ENCODE data around the gene SETD1A. TPM values are rescaled to one million over a fixed set of nuclear protein-coding genes. Genes with fewer than 3 reads are reported as not detected.
"Not testable (repeated sequence)": the region's sequence is repeated elsewhere in the genome, so short reads cannot be mapped to it uniquely, and the experiment has no call there.

The SETD1A gene
- total RNA-seq, 1 donor from 2014 or later = 7.4 TPM

DNA sequence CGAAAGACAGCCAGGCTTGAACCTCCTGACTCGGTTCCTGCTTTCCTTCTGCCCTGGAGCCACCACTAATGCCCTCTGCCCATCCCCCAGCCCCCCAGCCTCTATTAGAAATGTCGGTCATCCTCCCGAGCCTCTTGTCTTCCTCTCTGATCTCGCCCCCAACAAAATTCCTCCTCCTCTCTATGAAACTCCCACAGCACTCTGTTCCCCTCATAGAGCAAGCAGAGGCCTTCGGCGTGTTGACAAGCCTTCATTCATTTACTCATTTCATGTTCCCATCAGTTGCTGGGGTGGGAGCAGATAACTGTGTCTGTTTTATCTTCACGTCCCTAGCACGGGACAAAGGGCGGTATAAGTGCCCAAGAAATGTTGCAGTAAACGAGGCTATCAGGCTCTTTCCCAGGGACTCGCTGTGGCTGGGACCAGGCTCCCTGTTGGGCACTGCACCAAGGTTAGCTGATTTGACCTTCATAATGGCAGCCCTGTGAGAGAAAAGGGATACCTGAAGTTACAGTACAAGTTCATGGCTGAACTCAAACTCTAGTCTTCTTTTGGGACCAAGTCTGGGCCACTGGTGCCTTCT is 26.4 kb upstream of the SETD1A start:
- no peak for DNase-seq
- H3K27ac ChIP-seq (replicated peaks) = peak overlapping the region; percentile 83
- intact Hi-C loops (cut with micrococcal nuclease) = no loop called here

DNA sequence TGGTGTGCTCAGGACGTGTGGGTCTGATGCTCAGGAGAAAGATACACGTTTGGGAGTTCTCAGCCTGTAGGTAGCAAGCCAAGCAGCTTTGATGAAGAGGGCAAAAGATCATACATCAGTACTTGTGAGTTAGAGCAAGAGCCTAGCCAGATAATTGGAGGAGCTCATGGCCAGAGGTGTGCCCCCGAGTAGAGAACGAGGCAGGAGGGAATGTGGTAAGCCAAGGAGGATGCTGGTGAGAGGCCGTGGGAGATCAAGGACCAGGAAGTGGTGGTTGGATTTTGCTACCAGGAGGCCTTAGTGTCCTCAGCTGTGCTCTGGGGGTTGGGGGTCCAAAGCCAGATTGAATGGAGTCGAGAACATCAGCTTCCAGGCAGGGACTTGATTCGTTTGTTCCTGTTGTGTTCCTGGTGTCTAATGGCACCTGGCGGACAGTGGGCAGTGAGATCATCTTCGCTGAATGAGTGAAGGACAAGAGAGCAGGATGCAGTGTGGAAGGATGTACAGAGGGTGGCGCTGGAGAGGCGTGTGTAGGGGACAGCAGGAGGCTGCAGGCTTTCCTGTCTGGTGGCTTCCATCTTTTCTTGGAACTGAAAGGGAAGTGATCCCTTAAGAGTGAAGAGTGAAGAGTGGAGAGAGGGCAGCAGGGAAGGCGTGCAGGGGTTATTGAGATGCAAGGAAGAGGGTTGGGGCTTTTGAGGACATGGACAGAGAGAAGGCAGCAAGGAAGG is 22.6 kb upstream of the SETD1A start:
- peaks cover 25% of the 10 kb centered on the region for H3K4me1 ChIP-seq
- no peaks in the 10 kb centered on the region for H3K27me3 ChIP-seq (ENCODE audit: low read depth)
- intact Hi-C loops (cut with micrococcal nuclease) = no loop called here
- no peak for DNase-seq
- TF ChIP-seq, protein P1, sequence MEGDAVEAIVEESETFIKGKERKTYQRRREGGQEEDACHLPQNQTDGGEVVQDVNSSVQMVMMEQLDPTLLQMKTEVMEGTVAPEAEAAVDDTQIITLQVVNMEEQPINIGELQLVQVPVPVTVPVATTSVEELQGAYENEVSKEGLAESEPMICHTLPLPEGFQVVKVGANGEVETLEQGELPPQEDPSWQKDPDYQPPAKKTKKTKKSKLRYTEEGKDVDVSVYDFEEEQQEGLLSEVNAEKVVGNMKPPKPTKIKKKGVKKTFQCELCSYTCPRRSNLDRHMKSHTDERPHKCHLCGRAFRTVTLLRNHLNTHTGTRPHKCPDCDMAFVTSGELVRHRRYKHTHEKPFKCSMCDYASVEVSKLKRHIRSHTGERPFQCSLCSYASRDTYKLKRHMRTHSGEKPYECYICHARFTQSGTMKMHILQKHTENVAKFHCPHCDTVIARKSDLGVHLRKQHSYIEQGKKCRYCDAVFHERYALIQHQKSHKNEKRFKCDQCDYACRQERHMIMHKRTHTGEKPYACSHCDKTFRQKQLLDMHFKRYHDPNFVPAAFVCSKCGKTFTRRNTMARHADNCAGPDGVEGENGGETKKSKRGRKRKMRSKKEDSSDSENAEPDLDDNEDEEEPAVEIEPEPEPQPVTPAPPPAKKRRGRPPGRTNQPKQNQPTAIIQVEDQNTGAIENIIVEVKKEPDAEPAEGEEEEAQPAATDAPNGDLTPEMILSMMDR (IDR thresholded peaks at IDR 0.05; ENCODE audit: borderline replicate concordance) = peak; percentile 54
- H3K4me3 ChIP-seq = no peak overlapping the region
- H3K27ac ChIP-seq (replicated peaks) = no peak overlapping the region
- H3K36me3 ChIP-seq = peaks cover 37% of the 10 kb centered on the region
- no peaks in the 10 kb centered on the region for H3K9me3 ChIP-seq (replicated peaks)

More for the DNA sequence above, 26.4 kb upstream of the SETD1A start:
- Histone ChIP-seq H3K9me3 (replicated peaks) (no peaks in the 10 kb centered on the region), H3K4me3 (no peak overlapping the region), H3K4me1 (peaks cover 17% of the 10 kb centered on the region), H3K36me3 (peaks cover 33% of the 10 kb centered on the region), H3K27me3 (ENCODE audit: low read depth) (no peaks in the 10 kb centered on the region)
- TF ChIP-seq, protein P1 (IDR thresholded peaks at IDR 0.05; ENCODE audit: borderline replicate concordance) = no peak

DNA sequence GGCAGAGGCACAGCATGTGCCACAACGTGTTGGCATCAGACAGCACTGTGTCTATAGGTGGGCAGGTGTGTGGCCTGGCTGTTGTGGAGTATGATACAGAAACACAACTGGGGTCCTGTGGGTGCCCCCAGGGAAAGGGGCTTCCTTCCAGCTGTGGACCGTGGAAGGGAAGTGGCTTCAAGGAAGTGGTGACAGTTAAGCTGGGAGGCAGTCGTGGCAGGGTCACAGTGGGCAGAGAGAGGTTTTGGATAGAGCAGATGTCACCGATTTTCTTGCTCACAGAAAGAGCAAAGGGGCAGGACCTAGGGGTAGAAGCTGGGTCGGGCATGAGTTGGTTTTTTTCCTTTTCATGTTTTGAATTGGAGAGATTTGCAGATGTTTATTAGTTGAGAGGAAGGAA is 19.9 kb upstream of the SETD1A start:
- H3K4me3 ChIP-seq = no peak overlapping the region
- no peaks in the 10 kb centered on the region for H3K9me3 ChIP-seq (replicated peaks)
- peaks cover 19% of the 10 kb centered on the region for H3K36me3 ChIP-seq
- peaks cover 21% of the 10 kb centered on the region for H3K4me1 ChIP-seq
- peak overlapping the region; percentile 30 for H3K27ac ChIP-seq (replicated peaks)
- intact Hi-C loops (cut with micrococcal nuclease) = no loop called here
- H3K27me3 ChIP-seq (ENCODE audit: low read depth) = no peaks in the 10 kb centered on the region
- TF ChIP-seq, protein P1 (IDR thresholded peaks at IDR 0.05; ENCODE audit: borderline replicate concordance) = no peak
- no peak for DNase-seq

DNA sequence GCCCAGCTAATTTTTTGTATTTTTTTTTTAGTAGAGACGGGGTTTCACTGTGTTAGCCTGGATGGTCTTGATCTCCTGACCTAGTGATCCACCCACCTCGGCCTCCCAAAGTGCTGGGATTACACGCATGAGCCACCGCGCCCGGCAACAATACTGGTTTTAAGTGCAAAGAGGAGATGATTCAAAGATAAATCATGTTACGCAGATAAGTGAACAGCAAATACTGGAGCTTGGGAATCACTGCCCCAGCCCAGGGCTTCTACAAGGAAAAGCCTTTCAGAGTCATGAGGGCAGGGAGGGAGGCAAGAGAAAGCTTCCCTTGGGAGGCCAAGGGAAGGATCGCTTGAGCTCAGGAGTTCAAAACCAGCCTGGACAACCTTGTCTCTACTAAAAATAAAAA is 18.0 kb upstream of the SETD1A start:
- not testable (repeated sequence) for DNase-seq
- peaks cover 18% of the 10 kb centered on the region for H3K36me3 ChIP-seq

DNA sequence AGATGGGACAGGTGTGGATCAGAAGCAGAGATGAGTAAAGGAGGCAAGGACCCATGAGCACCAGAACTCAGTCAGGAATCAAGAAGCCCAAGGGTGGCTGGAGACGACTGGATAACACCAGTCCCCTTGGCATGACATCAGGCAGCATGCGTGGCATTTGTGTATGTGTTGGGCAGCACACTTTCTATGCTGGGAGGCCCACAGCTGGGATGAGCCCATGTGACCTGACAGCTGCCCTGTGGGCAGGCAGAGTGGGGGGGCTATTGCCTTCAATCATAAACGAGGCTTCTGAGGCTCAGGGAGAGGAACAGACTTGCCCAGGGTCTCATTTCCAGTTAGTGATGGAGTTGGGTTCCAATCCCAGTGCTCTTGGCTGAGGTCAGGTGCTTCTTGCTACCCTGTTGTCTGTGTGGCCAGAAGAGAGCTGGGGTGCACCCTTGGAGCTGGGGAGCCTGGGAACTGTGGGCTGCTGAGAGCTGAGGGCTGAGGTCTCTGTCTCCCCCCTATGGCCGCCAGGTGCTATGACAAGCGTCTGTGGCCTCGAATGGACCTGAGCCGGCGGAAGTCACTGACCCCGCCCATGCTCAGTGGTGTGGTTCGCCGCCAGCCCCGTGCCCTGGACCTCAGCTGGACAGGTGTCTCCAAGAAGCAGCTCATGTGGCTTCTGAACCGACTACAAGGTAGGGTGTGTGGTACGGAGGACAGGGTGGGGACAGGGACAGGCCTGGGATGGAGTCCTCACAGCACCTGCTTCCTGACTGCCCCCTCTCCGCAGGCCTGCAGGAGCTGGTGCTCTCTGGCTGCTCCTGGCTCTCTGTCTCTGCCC is 15.7 kb upstream of the SETD1A start:
- Histone ChIP-seq H3K27ac (replicated peaks) (peak overlapping the region; percentile 28), H3K9me3 (replicated peaks) (no peaks in the 10 kb centered on the region), H3K27me3 (ENCODE audit: low read depth) (no peaks in the 10 kb centered on the region), H3K36me3 (peaks cover 24% of the 10 kb centered on the region), H3K4me3 (no peak overlapping the region), H3K4me1 (peaks cover 21% of the 10 kb centered on the region)
- intact Hi-C loops (cut with micrococcal nuclease) = no loop called here
- DNase-seq = peak; percentile 77
- TF ChIP-seq, protein P1 (IDR thresholded peaks at IDR 0.05; ENCODE audit: borderline replicate concordance) = peak; percentile 92

More for the DNA sequence above, 18.0 kb upstream of the SETD1A start:
- H3K27ac ChIP-seq (replicated peaks); H3K27me3 ChIP-seq (ENCODE audit: low read depth); intact Hi-C loops (cut with micrococcal nuclease); H3K9me3 ChIP-seq (replicated peaks); H3K4me3 ChIP-seq: not testable (repeated sequence)
- H3K4me1 ChIP-seq = peaks cover 21% of the 10 kb centered on the region
